GM11168 (cell line): ENCODE data around the gene FLYWCH1.

Experiments used
- in situ Hi-C: fragments of 300-500 bp; cut with MboI; formaldehyde crosslinking; loops from one replicate; pipeline ENCODE4 v1.12.0; 2022; ENCODE audit warnings: low sequenced_read_pairs; ENCODE audit not compliant: unreplicated experiment

Gene FLYWCH1, protein sequence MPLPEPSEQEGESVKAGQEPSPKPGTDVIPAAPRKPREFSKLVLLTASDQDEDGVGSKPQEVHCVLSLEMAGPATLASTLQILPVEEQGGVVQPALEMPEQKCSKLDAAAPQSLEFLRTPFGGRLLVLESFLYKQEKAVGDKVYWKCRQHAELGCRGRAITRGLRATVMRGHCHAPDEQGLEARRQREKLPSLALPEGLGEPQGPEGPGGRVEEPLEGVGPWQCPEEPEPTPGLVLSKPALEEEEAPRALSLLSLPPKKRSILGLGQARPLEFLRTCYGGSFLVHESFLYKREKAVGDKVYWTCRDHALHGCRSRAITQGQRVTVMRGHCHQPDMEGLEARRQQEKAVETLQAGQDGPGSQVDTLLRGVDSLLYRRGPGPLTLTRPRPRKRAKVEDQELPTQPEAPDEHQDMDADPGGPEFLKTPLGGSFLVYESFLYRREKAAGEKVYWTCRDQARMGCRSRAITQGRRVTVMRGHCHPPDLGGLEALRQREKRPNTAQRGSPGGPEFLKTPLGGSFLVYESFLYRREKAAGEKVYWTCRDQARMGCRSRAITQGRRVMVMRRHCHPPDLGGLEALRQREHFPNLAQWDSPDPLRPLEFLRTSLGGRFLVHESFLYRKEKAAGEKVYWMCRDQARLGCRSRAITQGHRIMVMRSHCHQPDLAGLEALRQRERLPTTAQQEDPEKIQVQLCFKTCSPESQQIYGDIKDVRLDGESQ

DNA sequence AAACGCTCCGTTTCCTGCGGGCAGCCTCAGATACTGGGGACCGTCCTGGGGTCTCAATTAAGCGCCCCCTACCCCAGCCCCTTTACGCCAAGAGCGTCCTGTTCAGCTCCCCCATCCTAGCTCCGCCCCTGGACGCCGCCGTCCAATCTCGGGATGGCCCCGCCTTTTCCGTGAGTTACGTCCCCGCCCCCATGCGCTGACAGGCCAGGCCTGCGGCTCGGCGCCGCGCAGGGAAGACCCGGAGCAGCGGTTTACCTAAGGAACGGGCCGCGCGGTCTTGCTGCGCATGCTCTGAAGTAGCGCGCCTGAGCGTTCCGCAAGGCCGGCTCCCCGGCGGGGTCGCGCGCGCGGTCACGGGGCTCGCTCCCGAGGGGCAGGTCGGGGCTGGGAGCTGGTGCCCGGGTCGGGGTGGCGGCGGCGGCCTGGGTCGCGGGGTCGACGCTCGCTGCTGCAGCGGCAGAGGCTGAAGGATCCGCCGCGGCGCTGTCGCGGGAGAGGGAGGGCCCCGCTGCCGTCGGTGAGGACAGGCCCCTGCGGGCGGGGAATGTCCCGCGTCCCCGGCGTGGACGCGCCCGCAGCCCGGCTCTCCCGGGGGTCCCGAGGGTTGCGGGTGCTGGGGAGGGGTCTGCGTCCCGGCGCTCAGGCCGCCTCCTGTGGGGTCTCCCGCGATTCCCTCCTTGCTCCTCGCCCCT is at the start of gene FLYWCH1:
TSS of gene FLYWCH1 (plus strand) at position 294 of the 692 bp plus-strand sequence. CDS start 17,755 bp downstream, outside the sequence.
- in situ Hi-C loops, result no loop called here

DNA sequence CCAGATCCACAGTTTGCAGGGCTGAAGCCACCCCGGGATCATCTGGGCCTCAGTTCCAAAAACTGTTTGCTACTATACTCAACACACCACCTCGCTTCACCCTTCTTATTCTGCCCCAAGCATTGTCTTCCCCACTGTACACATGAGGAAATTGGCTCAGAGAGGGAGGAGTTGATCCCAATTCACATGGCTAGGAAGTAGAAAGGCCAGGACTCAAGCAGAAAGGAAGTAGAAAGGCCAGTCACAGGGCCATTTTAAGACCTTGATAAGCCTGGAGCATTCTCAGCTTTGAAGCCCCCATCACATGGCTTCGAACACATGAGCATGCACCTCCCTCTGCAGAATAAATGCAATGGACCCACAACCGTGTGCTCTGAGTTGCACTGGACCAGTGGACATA is 46.1 kb upstream of the FLYWCH1 start:
- in situ Hi-C loops, result no loop called here

DNA sequence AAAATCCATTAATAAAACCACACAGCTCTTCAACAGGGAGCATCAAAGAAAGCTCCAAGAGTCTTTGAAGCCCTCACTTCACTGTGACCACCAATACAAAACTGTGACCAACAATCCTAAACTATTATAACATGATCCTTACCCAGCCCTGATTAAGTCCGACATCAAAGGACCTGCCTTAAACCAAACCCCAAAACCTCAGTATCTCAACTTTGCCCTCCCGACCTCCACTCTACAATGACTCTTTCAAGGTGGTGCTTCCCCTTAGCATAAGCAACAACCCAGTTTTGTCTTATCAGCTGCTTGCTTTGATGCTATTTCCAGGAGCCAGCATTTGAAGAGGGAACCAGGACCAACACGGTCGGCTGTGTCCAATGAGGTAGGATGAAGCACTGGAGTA is 45.3 kb upstream of the FLYWCH1 start:
- in situ Hi-C loops, result no loop called here

DNA sequence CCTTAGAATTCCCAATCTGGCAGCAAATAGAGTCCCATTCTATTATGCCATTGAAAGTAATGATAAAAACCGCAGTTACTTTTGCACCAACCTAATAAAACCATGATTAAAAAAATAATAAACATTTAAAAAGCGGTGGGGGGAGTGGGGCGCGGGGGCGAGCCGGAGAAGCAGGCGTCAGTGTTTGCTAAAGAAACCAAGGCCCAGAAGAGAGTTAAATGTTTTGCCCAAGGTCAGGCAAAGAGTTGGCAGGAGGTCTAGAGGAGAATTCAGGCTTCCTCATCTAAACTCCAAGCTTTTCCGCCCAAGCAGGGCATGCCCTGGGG is 44.1 kb upstream of the FLYWCH1 start:
- in situ Hi-C loops, result no loop called here

DNA sequence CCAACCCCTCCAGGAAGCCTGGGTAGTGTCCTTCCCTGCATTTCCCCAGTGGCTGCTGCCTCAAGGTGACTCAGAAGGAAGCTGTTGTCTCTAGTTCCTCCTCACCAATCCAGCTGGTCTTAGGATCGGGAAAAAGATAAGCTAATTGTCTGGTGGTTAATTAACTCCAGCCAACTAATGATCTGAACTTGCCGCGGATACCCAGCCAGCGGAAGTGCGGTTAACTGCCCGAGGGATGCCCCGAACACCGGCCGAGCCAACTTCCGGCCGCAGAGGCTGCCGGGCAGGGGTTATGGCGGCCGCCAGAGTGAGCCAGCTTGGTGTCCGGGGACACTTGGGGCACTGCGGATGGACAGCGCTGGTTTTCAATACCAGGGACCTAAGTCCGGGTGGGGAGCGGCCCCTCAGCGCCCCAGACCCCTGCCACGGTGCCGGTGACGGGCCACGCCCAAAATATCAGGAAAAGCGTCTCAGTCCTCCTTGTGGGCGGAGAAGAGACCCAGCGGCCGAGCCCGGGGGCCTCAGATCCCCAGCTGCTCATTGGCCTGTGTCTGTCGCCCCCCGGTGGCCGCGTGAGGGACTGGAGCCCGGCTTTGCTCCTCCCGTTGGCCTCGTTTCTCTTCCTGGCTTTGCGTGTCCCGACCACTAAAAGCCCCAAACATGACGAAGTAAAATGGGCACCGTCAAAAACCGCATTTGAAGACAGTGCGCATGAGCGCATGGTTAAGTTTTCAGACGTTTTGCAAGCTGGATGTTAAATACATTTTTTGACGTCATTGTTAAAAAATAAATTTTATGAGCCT is 43.5 kb upstream of the FLYWCH1 start:
- in situ Hi-C loops, result no loop called here

DNA sequence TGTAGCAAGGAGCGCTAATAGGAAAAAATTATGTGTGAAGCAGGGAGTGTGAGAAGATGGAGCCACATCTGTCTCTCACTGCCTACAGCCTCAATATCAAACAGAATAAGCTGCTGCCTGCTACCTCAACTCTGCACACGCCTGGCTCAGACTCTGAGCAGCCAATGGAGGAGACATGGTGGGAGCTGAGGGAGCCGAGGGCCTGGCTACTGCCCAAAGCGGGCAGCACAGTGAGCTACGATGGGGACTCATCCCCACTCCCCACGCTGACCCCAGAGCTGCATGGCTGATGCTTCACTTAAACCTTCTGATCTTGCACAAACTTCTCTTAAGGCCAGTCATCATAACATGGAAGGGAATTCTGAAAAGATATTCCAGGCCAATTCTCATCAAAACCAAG is 39.8 kb upstream of the FLYWCH1 start:
- in situ Hi-C loops, result no loop called here

DNA sequence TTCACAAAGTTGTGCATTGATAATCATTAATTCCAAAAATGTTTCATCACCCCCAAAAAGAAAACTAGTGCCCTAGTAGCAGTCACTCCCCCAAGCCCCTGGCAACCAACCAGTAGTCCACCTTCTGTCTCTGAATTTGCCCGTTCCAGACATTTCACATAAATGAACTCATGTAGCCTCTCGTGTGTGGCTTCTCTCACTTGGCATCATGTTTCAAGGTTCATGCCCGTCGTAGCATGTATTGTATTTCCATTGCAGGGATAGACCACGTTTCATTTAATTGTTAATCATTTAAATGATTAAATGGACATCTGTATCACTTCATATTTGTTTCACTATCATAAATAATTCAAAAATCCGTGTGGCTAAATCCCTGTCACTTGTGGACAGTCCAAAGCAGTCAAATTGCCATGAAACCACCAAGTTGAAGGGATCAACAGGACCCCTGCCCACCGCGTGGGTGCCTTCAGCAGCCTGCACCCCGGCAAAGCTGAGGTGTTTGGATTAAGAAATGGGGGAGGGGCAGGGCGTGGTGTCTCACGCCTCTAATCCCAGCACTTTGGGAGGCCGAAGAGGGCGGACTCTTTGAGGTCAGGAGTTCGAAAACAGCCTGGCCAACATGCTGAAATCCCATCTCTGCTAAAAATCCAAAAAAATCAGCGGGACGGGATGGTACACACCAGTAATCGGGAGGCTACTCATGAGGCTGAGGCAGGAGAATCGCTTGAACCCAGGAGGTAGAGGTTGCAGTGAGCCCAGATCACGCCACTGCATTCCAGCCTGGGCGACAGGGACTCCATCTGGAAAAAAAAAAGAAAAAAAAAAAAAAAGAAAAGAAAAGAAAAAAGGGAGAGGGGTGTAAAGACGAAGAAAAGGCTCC is 37.5 kb upstream of the FLYWCH1 start:
- in situ Hi-C loops, result no loop called here

DNA sequence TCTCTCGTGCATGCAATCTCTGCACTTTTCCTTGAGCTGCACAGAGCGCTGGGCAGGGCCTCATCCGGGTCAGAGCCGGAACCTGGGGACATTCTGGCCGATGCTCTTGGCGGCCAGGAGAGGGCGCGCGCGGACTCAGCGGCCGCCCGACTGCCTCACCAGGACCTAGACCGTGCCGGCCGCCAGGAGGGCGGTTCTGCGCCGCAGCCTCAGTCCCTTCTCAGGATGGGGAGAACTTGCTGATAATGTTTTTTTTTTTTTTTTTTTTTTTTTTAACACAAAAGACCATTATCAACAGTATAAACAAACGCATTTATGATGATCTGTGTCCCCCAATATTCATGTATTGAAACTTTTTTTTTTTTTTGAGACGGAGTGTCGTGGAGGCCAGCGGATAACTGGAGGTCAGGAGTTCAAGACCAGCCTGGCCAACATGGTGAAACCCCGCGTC is 36.8 kb upstream of the FLYWCH1 start:
- in situ Hi-C loops, result loop anchor here (5.0 kb wide), 1 partner anchor 47 kb away; no protein-coding TSS in a partner anchor

DNA sequence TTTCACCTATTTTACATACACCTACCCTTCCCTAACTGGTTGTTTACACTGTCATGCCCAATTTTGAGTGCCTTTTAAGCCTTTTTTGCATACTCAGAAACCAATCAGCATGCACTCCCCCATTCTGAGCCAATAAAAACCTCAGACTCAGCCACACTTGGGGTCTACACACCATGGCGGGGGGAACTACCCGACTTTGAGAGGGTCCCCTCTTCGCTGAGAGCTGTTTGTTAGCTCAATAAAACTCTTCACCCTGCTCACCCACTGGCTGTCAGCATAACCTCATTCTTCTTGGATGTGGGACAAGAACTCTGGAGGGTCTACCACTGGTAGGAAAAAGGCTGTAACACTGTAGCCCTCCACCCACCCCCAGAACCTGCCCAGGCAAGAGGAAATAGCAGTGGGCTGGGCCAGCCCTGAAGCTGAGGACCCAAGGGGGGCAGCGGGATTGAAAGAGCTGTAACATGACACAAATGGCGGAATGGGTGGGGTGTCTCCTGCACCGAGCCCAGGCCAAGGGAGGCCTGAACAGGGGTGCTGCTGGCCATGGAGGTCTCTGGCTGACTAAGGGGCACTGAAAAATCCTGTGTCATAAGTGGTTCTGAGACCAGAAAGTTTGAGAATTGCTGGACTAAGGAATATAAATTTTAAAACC is 31.8 kb upstream of the FLYWCH1 start:
- in situ Hi-C loops, result loop anchor here (5.0 kb wide), 1 partner anchor 42 kb away; no protein-coding TSS in a partner anchor

DNA sequence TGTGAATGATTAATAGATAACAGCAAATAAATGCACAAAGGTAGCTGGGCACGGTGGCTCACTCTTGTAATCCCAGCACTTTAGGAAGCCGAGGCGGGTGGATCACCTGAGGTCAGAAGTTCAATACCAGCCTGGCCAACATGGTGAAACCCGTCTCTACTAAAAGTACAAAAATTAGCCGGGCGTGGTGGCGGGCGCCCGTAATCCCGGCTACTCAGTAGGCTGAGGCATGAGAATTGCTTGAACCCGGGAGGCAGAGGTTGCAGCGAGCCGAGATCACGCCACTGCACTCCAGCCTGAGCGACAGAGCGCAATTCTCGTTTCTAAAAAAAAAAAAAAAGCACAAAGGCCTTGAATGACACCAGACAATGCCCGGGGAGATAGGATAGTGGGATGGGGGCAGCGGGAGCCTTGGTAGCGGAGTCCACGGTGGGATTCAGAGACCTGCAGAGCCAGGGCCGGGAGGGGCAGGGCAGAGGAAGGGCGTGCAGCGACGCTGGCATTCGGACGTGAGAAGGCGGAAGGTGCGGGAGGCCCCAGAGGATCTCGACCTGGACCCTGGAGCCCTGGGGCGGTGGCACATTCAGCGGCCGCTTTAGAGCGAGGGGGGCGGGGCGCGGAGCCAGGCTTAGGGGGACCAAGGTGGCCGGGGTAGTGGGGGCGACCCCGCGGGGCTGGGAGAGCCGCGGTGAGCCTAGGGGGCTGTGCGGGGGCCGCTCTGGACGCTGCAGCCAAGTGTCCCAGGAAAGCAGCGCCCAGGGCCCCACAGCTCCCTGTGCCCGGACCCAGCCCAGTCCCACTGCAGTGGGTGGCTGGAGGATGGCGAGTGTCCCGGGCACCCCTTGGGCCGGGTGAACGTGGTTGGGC is 29.7 kb upstream of the FLYWCH1 start:
- in situ Hi-C loops, result no loop called here

DNA sequence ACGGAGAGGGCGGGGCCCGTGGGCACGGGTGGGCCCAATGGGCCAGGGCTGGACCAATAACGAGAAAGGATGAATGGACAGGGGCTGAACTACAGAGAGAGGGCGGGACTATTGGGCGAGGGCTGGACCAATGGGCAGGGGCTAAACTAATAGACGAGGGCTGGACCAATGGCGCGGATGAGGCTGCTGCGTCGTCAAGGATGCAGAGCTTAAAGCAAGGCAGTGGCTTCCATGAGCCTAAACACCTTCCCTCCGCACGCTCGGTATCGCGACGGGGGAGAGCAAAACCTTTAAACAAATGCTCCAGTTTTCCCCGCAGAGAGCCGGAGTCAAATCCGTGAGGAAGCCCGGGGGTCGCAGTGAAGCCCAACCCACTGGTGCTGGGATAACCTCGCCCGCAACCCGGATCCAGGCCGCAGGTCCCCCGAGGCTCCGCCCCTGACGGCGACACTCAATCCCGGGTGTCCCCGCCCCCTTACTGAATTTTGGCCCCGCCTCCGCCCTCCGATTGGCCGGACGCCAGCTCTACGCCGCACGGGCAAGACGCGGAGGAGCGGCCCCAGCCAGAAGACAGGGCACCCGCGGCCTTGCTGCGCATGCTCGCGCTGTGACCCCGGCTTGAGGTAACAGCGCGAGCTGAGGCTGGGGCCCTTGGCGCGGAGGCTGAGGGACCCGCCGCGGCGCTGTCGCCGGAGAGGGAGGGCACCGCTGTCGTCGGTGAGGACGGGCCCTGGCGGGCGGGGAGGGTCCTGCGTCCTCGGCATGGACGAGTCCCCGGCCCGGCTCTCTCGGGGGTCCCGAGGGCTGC is 28.9 kb upstream of the FLYWCH1 start, which contains the start of gene FLYWCH2:
TSS of gene FLYWCH2 (plus strand) at position 566 of the 808 bp plus-strand sequence. CDS start 13,235 bp downstream, outside the sequence.
- in situ Hi-C loops, result no loop called here

DNA sequence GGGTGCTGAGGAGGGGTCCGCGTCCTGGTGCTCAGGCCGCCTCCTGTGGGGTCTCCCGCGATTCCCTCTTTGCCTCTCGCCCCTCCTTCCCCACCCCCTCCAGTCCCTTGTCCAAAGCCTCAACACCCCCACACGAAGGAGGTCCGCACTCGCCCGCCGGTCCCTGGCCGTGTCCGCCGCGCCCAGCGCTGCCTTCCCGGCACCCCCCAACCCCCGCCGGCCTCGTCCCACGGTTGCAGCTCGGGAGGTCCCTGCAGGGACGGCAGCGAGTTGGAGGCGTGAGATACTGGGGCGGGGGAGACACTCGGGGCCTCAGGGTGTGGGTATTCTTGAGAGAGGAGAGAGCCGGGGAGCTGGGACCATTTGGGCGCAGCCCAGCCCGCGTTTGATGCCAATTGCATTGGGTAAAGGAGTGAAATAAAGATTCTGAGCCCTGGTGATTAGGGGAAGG is 28.2 kb upstream of the FLYWCH1 start:
- in situ Hi-C loops, result no loop called here

DNA sequence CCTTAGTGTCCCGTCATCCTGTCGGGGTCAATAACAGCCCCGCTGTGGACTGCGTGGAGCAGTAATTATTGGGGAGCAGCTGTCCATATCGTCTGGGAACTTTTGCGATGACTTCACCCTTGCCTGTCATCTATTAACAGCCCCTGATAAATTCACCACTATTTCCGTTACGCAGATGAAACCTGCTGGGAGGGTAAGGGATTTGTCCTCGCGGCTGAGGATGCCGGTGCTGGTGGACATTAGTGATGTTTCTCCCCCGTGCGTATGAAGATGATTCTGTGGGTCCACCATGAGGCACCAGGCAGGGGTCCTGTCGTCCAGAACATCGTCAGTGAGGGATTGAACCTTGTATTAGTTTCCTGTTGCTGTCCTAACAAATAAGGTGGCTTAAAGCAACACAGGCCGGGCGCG is 27.7 kb upstream of the FLYWCH1 start:
- in situ Hi-C loops, result no loop called here

DNA sequence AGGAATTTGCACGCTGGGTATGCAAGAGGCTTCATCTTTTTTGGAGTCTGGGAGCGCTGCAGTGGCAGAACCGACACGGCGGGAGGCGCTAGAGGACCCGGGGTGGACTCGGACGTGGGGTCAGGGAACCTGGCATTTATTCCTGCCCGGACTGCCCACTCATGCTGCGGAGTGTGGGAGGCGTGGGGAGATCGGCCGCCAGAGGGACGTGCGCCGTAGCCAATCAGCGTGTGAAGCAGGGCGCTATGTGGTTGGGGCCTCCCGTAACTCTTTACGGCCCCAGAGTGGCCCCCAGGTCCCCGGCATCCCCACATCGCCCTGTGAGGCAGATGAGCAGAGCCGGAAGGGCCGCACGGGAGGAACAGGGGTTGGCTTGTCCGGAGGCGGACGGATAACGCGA is 17.5 kb upstream of the FLYWCH1 start:
- in situ Hi-C loops, result no loop called here

DNA sequence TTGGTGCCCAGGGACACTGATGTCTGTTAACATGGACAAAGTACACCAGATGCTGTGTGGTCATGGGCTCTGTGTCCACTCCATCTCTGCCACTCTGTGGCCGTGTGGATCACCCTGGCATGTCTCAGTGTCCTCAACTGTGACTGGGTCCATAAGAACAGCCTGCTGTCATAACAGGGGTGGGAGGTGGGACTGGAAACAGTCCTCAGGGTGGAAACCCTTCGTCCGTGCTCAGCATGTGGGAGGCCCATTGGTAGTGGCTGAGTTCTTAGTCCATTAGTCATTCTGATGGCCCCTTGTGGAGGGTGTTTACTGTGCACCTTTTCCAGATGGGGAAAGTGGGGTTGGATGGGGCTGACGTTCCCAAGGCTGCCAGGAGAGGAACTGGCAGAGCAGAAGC is 15.9 kb upstream of the FLYWCH1 start:
- in situ Hi-C loops, result no loop called here

DNA sequence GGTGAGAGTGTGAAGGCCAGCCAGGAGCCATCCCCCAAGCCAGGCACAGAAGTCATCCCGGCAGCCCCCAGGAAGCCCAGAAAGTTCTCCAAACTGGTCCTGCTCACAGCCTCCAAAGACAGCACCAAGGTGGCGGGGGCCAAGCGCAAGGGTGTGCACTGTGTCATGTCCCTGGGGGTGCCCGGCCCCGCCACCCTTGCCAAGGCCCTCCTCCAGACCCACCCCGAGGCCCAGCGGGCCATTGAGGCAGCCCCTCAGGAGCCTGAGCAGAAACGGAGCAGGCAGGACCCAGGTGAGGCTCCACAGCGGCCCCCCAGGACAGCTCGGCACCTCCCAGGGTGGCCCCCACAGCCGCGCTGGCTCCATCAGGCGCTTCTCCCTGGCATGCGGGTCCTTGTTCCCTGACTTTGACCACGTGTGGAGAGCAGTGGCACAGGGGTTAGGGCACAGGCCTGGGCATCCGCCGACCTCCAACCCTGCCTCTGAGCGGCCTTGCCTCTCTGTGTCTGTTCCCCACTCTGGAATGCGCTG is 15.2 kb upstream of the FLYWCH1 start:
- in situ Hi-C loops, result no loop called here

DNA sequence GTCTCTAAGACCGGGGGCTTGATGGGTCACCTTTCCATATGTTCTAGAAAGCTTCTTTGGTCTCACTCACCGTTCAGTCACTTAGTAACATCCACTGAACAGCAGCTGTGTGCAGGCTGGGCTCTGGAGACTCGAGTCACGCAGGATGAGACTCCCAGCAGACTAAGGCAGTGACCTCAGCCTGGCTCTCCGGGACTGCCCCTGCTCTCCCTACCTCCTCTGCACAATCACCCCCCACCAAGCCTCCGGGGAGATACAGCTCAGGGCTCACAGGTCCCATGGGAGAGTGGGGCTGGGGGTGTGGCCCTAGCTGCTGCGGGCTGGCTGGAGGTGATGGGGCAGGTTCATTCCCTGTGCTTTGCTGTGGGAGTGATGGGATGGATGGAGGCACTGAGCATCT is 14.6 kb upstream of the FLYWCH1 start:
- in situ Hi-C loops, result no loop called here
